ENCODE results near the gene PCMT1.
"Not testable (repeated sequence)": the region's sequence is repeated elsewhere in the genome, so short reads cannot be mapped to it uniquely, and the experiment has no call there.

Gene PCMT1

GRCh38 chr6:149852881-149853280 is 103.3 kb downstream of the PCMT1 start:
- DNase-seq, result no peak

GRCh38 chr6:149854017-149854416 is 104.5 kb downstream of the PCMT1 start:
- not testable (repeated sequence) for DNase-seq

- no peak for DNase-seq
Observed at GRCh38 chr6:149854532-149854931, 105.0 kb downstream of the PCMT1 start.

- DNase-seq, result no peak
Observed at GRCh38 chr6:149855040-149855654, 105.6 kb downstream of the PCMT1 start.

GRCh38 chr6:149855741-149856140 is 106.2 kb downstream of the PCMT1 start:
- no peak for DNase-seq

- DNase-seq, result no peak
Observed at GRCh38 chr6:149856256-149856994, 106.9 kb downstream of the PCMT1 start.

GRCh38 chr6:149857541-149857940 is 108.0 kb downstream of the PCMT1 start:
- DNase-seq, result no peak

GRCh38 chr6:149859368-149859767 is 109.8 kb downstream of the PCMT1 start:
- no peak for DNase-seq

GRCh38 chr6:149859938-149860337 is 110.4 kb downstream of the PCMT1 start:
- no peak for DNase-seq

GRCh38 chr6:149860513-149860833 is 110.9 kb downstream of the PCMT1 start:
- DNase-seq, result no peak
